K562 (cell line): ENCODE results near the gene FBXL4. TPM values are rescaled to one million over a fixed set of nuclear protein-coding genes. Genes with fewer than 3 reads are reported as not detected.

Experiments
- ATAC-seq: fragments of 200-7000 bp; cut with Tn5 transposase; 3 replicates; pipeline ENCODE4 v1.9.1; 2020; ENCODE audit warnings: moderate library complexity
- BruUV-seq: library from RNA; stranded (reverse); fragments of 400-500 nt; replicated peaks from 2 replicates; lab custom pipeline; 2021; lab: Mats Ljungman, UMichigan
- CTCF ChIA-PET: fragments of 300-600 bp; formaldehyde crosslinking; extraction: SDS; loops from one replicate; lab custom pipeline; 2021; ENCODE audit warnings: low intra/inter-chr PET ratio; lab: Yijun Ruan, JAX
- POLR2A ChIA-PET: fragments of 300-600, 350-650 bp; sonication (Branson Sonifier 250); formaldehyde crosslinking; extraction: SDS; loops from one replicate; lab custom pipeline; 2021; ENCODE audit warnings: antibody characterized with exemption, inconsistent platforms; lab: Yijun Ruan, JAX
- DNase-seq, 4 experiments: peaks; one replicate each; pipeline versions ENCODE4 v3.0.0 to v3.0.0-alpha.2; 2011 to 2018; ENCODE audit warnings: low spot score in 3 of 4, mixed read lengths in 3 of 4; ENCODE audit errors: extremely low read depth in 1 of 4
- FAIRE-seq: peaks from 2 replicates; lab custom pipeline; 2011; peaks lifted over from hg19 to GRCh38; lab: Jason Lieb, UNC
- H2AFZ ChIP-seq: 2 replicates; pipeline ENCODE4 v1.6.0; 2011; ENCODE audit warnings: low read depth, low read length, control low read depth, inconsistent platforms
- H3K27ac ChIP-seq: fragments of 200-600 bp; 3 replicates; pipeline ENCODE4 v1.8.0; 2011; ENCODE audit warnings: low read depth, mild to moderate bottlenecking, control low read depth, inconsistent platforms, low read length, moderate library complexity, mixed read lengths; ENCODE audit errors: extremely low read depth
- H3K27me3 ChIP-seq, 2 experiments: fragments of 300-600 bp in 1 of 2; 2 replicates in 1 of 2; 3 replicates in 1 of 2; pipeline versions ENCODE4 v1.6.0 to v1.8.0; 2011; ENCODE audit warnings: inconsistent platforms in 2 of 2, low read length in 2 of 2, mild to moderate bottlenecking in 1 of 2, mixed read lengths in 1 of 2, moderate library complexity in 1 of 2; ENCODE audit not compliant: control insufficient read depth in 2 of 2, insufficient read depth in 2 of 2
- H3K36me3 ChIP-seq: fragments of 300-600 bp; 3 replicates; pipeline ENCODE4 v1.8.0; 2011; ENCODE audit warnings: mild to moderate bottlenecking, low read length, inconsistent platforms; ENCODE audit not compliant: control insufficient read depth, insufficient read depth
- H3K4me1 ChIP-seq, 2 experiments: fragments of 200-600 bp in 1 of 2; replicated peaks in 1 of 2; 2 replicates in 1 of 2; 3 replicates in 1 of 2; pipeline versions ENCODE4 v1.5.1 to v1.8.0; 2011; ENCODE audit warnings: inconsistent platforms in 2 of 2, low read length in 2 of 2, mild to moderate bottlenecking in 1 of 2, mixed read lengths in 1 of 2, moderate library complexity in 1 of 2; ENCODE audit not compliant: control insufficient read depth in 2 of 2, insufficient read depth in 2 of 2
- H3K4me2 ChIP-seq: 2 replicates; pipeline ENCODE4 v1.6.1; 2011; ENCODE audit warnings: low read length, control low read depth, inconsistent platforms, mixed read lengths; ENCODE audit not compliant: insufficient read depth
- H3K4me3 ChIP-seq: fragments of 200-600 bp; sonication (generic), shearing (Covaris generic); 2 replicates; pipeline ENCODE4 v1.5.1; 2016; ENCODE audit warnings: control low read depth, inconsistent platforms
- H3K79me2 ChIP-seq: fragments of 200-600 bp; 3 replicates; pipeline ENCODE4 v1.8.0; 2011; ENCODE audit warnings: low read length, inconsistent platforms; ENCODE audit not compliant: control insufficient read depth, insufficient read depth
- H3K9ac ChIP-seq, 2 experiments: 2 replicates each; pipeline versions ENCODE4 v1.6.0 to v1.6.1; 2011; ENCODE audit warnings: low read depth in 2 of 2, low read length in 2 of 2, control low read depth in 1 of 2, inconsistent platforms in 1 of 2, mild to moderate bottlenecking in 1 of 2, mixed read lengths in 1 of 2; ENCODE audit not compliant: insufficient read depth in 1 of 2
- H3K9me1 ChIP-seq: one replicate; pipeline ENCODE4 v1.6.0; 2011; ENCODE audit warnings: inconsistent platforms, mild to moderate bottlenecking, low read length, moderate library complexity; ENCODE audit not compliant: control insufficient read depth, insufficient read depth
- H3K9me3 ChIP-seq: replicated peaks from 2 replicates; pipeline ENCODE4 v1.5.1; 2011; ENCODE audit warnings: low read depth, low read length, inconsistent platforms; ENCODE audit not compliant: control insufficient read depth, insufficient read depth
- H4K20me1 ChIP-seq: replicated peaks from 2 replicates; pipeline ENCODE4 v1.6.1; 2011; ENCODE audit warnings: low read length, inconsistent platforms, mixed read lengths; ENCODE audit not compliant: control insufficient read depth, insufficient read depth
- COPS2 ChIP-seq: fragments of 450-650 bp; conservative IDR thresholded peaks from 2 replicates; pipeline ENCODE4 v1.6.1; 2016; ENCODE audit warnings: mild to moderate bottlenecking, moderate library complexity
- CREBBP ChIP-seq: IDR thresholded peaks from one replicate; pipeline ENCODE4 v1.6.1; 2012; ENCODE audit warnings: low read depth, mild to moderate bottlenecking, control low read depth, inconsistent platforms, low read length
- FUS ChIP-seq: fragments of 200-400 bp; formaldehyde crosslinking; optimal IDR thresholded peaks from 2 replicates; pipeline ENCODE3; 2017; ENCODE audit warnings: low read depth, low read length
- HNRNPUL1 ChIP-seq: fragments of 200-400 bp; formaldehyde crosslinking; IDR thresholded peaks from 2 replicates; pipeline ENCODE4 v1.6.1; 2017; ENCODE audit warnings: low read length
- ILF3 ChIP-seq: fragments of 450-650 bp; IDR thresholded peaks from 2 replicates; pipeline ENCODE4 v1.6.1; 2018; ENCODE audit warnings: antibody characterized with exemption, mild to moderate bottlenecking, moderate library complexity, borderline replicate concordance
- KDM5B ChIP-seq: fragments of 200-600 bp; sonication (generic); IDR thresholded peaks from 2 replicates; pipeline ENCODE4 v1.6.1; 2012; ENCODE audit warnings: low read depth, mild to moderate bottlenecking, moderate library complexity, low read length, control low read depth, inconsistent platforms; ENCODE audit not compliant: insufficient replicate concordance
- RAD21 ChIP-seq, 2 experiments: fragments of 250-450 bp in 1 of 2; fragments of 450-650 bp in 1 of 2; sonication (Bioruptor Pico) in 1 of 2; formaldehyde crosslinking in 1 of 2; IDR thresholded peaks in 1 of 2; conservative IDR thresholded peaks in 1 of 2; 2 replicates each; pipeline versions ENCODE4 v1.4.0 to v1.8.0; 2020 to 2022; ENCODE audit warnings: mild to moderate bottlenecking in 2 of 2, moderate library complexity in 1 of 2
- RBFOX2 ChIP-seq: fragments of 200-400 bp; formaldehyde crosslinking; IDR thresholded peaks from 2 replicates; pipeline ENCODE4 v1.6.1; 2017; ENCODE audit warnings: low read depth, mild to moderate bottlenecking, low read length, moderate library complexity
- RBM17 ChIP-seq: fragments of 200-400 bp; formaldehyde crosslinking; IDR thresholded peaks from 2 replicates; pipeline ENCODE4 v1.6.1; 2017; ENCODE audit warnings: low read depth, mild to moderate bottlenecking, low read length, borderline replicate concordance
- TBL1XR1 ChIP-seq, 2 experiments: IDR thresholded peaks; 2 replicates each; pipeline ENCODE4 v1.6.1; 2012; ENCODE audit warnings: improper control_type of control experiment in 2 of 2, low read length in 2 of 2, mild to moderate bottlenecking in 1 of 2
- TFAM ChIP-seq: fragments of 250-450 bp; sonication (Bioruptor Pico); conservative IDR thresholded peaks from 2 replicates; pipeline ENCODE4 v1.5.0; 2021; ENCODE audit warnings: mild to moderate bottlenecking, moderate library complexity
- ZBTB8A ChIP-seq: fragments of 450-650 bp; IDR thresholded peaks from 2 replicates; pipeline ENCODE4 v1.6.1; 2018; ENCODE audit warnings: mild to moderate bottlenecking, moderate library complexity; ENCODE audit not compliant: partially characterized antibody
- ZNF12 ChIP-seq: sonication (generic); formaldehyde crosslinking; IDR thresholded peaks from 2 replicates; pipeline ENCODE4 v1.4.0; 2020; ENCODE audit warnings: mild to moderate bottlenecking, missing genetic modification reagents
- ZNF217 ChIP-seq: sonication (generic); formaldehyde crosslinking; IDR thresholded peaks from 2 replicates; pipeline ENCODE4 v1.8.0; 2022; ENCODE audit warnings: mild to moderate bottlenecking, missing genetic modification reagents
- ZNF3 ChIP-seq: fragments of 250-450 bp; sonication (Bioruptor Pico); IDR thresholded peaks from 2 replicates; pipeline ENCODE4 v1.5.0; 2021; ENCODE audit warnings: mild to moderate bottlenecking, moderate library complexity
- ZNF408 ChIP-seq: fragments of 250-450 bp; sonication (Bioruptor Pico); IDR thresholded peaks from 2 replicates; pipeline ENCODE4 v1.4.0; 2020; ENCODE audit warnings: low read depth, mild to moderate bottlenecking, moderate library complexity
- ZNF584 ChIP-seq: fragments of 200-800 bp; sonication (Bioruptor generic); IDR thresholded peaks from 2 replicates; pipeline ENCODE4 v1.6.1; 2016; ENCODE audit warnings: low read depth, mild to moderate bottlenecking, missing genetic modification characterization, missing compliant biosample characterization
- ZNF778 ChIP-seq: fragments of 450-650 bp; formaldehyde crosslinking; IDR thresholded peaks from 2 replicates; pipeline ENCODE4 v1.4.0; 2020; ENCODE audit warnings: mild to moderate bottlenecking, moderate library complexity
- ZNF785 ChIP-seq: fragments of 250-450 bp; sonication (Bioruptor Pico); IDR thresholded peaks from 2 replicates; pipeline ENCODE4 v1.4.0; 2020; ENCODE audit warnings: mild to moderate bottlenecking
- WGBS: fragments of 100-300 bp; shearing (Covaris generic); methylation state at CpG from one replicate; pipeline ENCODE4 v1.1.6; 2016; ENCODE audit warnings: low coverage, mixed read lengths; ENCODE audit not compliant: insufficient coverage; ENCODE audit errors: missing lambda C conversion rate; 5-methylcytosine and 5-hydroxymethylcytosine counted together
- in situ Hi-C: fragments of 300-500 bp; cut with MboI; formaldehyde crosslinking; loops from 4 replicates; pipeline ENCODE4 v1.15.0; 2018; ENCODE audit warnings: inconsistent platforms, mixed read lengths
- intact Hi-C: fragments of 100-400 bp; cut with micrococcal nuclease; formaldehyde crosslinking; loops from 2 replicates; pipeline ENCODE4 v1.14.2; 2022
- polyA plus RNA-seq, 8 experiments: library from polyadenylated mRNA; depleted of rRNA in 4 of 8; stranded (reverse) in 5 of 8; unstranded in 3 of 8; fragments of >200 nt; fragmentation: Nextera tagmentation in 2 of 8; fragmentation: Illumina TruSeq in 1 of 8; extraction: Ambion mirVana in 2 of 8; extraction: Trizol in 1 of 8; gene quantifications; 2 replicates each; pipeline versions ENCODE4 v1.2.1 to v1.2.3, GENCODE V29; 2011 to 2014; ENCODE audit warnings: inconsistent platforms in 1 of 8, missing spikeins in 1 of 8
- total RNA-seq, 7 experiments: library from RNA; depleted of rRNA in 6 of 7; stranded (reverse); fragments of >200 nt in 6 of 7; fragmentation: Illumina TruSeq in 2 of 7; extraction: Trizol in 2 of 7; gene quantifications; 2 replicates each; pipeline versions ENCODE4 v1.2.1 to v1.2.3, GENCODE V29; 2011 to 2021; ENCODE audit warnings: low replicate concordance in 1 of 7

The FBXL4 gene
- total and polyA plus RNA-seq, 9 of the 15 experiments (the other 6 are each of a cell fraction or from before 2014, with no cell fraction given), result 4.2 to 23.1 (median 7.7) TPM

- Histone ChIP-seq H3K9me3 (no peaks in the 10 kb centered on the region), H4K20me1 (no peaks in the 10 kb centered on the region), H2AFZ (no peak overlapping the region), H3K4me3 (no peak overlapping the region), H3K9ac (no peak overlapping the region), H3K79me2 (no peaks in the 10 kb centered on the region), H3K36me3 (peaks cover 12% of the 10 kb centered on the region; the same call in 1 of the 3 replicates), H3K4me1 (no peaks in the 10 kb centered on the region), H3K4me2 (no peak overlapping the region), H3K27me3 (no peaks in the 10 kb centered on the region), H3K27ac (no peak overlapping the region), H3K9me1 (no peaks in the 10 kb centered on the region)
- in situ Hi-C loops (no loop called here), intact Hi-C loops (no loop called here)
- CTCF ChIA-PET, result no interaction called here
- WGBS, result 92% methylated on average over 2 of the region's 2 CpGs
- no peak for ATAC-seq
- DNase-seq, result no peak
- FAIRE-seq, result no peak
- POLR2A ChIA-PET, result interaction anchor here (0.5 kb wide), 1 partner anchor 1885 kb away, joined by 5 read pairs; no protein-coding TSS in a partner anchor
- TF ChIP-seq ZNF584 (CRISPR knock-in tag) (no peak), COPS2 (no peak), ZNF217 (CRISPR knock-in tag) (no peak), ZNF12 (CRISPR knock-in tag) (no peak), RBFOX2 (no peak), TBL1XR1 (IDR thresholded peaks at IDR 0.05; ENCODE audit: low read length in 2 of 2) (no peak), HNRNPUL1 (no peak), ILF3 (no peak), ZBTB8A (no peak), ZNF778 (no peak), RAD21 (CRISPR knock-in tag; conservative IDR thresholded peaks at IDR 0.05 in 1 of 2, IDR thresholded peaks at IDR 0.05 in 1 of 2) (no peak), RBM17 (no peak), KDM5B (no peak), ZNF3 (CRISPR knock-in tag) (no peak), ZNF408 (CRISPR knock-in tag) (no peak), CREBBP (no peak), ZNF785 (CRISPR knock-in tag) (no peak), FUS (no peak), TFAM (CRISPR knock-in tag) (no peak)
- TF ChIP-seq, all 486 proteins: peak for 0
- no TSS peak for BruUV-seq
Observed at GRCh38 chr6:98875375-98875774, 72.4 kb downstream of the FBXL4 start.
